SK-N-MC (cell line): ENCODE results near the gene MIEF2.

Source experiments
- DNase-seq: peaks from one replicate; pipeline ENCODE4 v3.0.0-alpha.2; 2011; ENCODE audit warnings: low read depth, low spot score
- H3K27ac ChIP-seq: fragments of 200-600 bp; sonication (generic); 2 replicates; pipeline ENCODE4 v1.5.1; 2016; ENCODE audit warnings: mixed run types
- H3K36me3 ChIP-seq: fragments of 200-600 bp; sonication (generic); 2 replicates; pipeline ENCODE4 v1.6.1; 2017; ENCODE audit warnings: antibody characterized with exemption, low read length, mixed read lengths; ENCODE audit not compliant: insufficient read depth
- H3K4me3 ChIP-seq: fragments of 200-600 bp; sonication (generic); 2 replicates; pipeline ENCODE4 v1.5.1; 2016
- H3K9ac ChIP-seq: fragments of 200-600 bp; sonication (generic); 2 replicates; pipeline ENCODE4 v1.8.0; 2017; ENCODE audit warnings: mixed run types, mixed read lengths; ENCODE audit not compliant: insufficient read length
- H3K9me3 ChIP-seq: fragments of 200-600 bp; sonication (generic); 2 replicates; pipeline ENCODE4 v1.6.1; 2017; ENCODE audit warnings: low read depth, mild to moderate bottlenecking, antibody characterized with exemption, low read length, moderate library complexity, mixed read lengths
- EZH2 ChIP-seq: fragments of 200-600 bp; sonication (generic); IDR thresholded peaks from one replicate; pipeline ENCODE4 v1.6.1; 2017; ENCODE audit warnings: antibody characterized with exemption
- FOXP2 ChIP-seq: optimal IDR thresholded peaks from 2 replicates; pipeline ENCODE3; 2011; ENCODE audit warnings: mild to moderate bottlenecking, moderate library complexity; ENCODE audit not compliant: insufficient read depth; ENCODE audit errors: extremely low read length, control extremely low read depth
- POLR2AphosphoS5 ChIP-seq: IDR thresholded peaks from 2 replicates; pipeline ENCODE4 v1.6.1; 2012; ENCODE audit warnings: mild to moderate bottlenecking, low read depth, low read length, borderline replicate concordance

MIEF2 gene

DNA sequence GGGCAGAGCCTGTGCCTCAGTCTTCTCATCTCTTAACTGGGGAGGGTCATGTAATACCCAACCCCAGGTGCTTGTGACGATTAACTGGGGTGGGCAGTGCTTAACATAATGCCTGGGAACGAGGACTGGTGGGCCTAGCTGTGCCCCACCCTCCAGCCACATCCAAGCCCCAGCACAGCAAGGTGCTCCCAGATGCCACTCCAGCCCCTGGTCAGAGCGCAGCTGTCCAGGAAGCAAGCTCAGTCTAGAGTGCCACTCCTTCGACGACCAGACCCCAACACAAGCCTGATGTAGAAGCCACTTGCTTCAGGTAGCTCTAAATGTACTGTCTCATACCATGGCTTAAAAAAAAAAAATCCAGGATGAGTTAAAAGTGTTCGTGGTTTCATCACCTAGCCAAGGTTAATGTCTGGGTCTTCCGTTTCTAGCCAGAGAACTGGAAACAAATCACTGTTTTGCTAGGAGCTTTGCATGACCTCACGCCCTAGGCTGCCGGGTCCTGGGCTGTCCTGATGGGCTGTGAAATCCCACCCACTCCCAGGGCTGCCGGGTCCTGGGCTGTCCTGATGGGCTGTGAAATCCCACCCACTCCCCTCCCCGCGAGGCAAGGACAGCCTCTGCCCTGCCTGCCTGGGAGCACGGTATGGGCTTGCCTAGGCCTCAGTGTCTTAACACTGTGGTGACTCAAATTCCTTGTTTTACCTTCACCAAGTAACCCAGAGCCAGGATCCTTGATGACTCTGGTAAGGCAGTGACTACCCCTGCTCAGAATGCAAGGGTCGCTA lies 7.7 kb downstream of the MIEF2 start:
- no peak overlapping the region for H3K4me3 ChIP-seq
- no peak for DNase-seq
- peaks cover 2% of the 10 kb centered on the region; the same call in 1 of the 2 replicates for H3K36me3 ChIP-seq
- H3K9me3 ChIP-seq, result no peaks in the 10 kb centered on the region
- TF ChIP-seq EZH2, result no peak
- TF ChIP-seq POLR2AphosphoS5, result no peak
- no peak for TF ChIP-seq FOXP2
- H3K27ac ChIP-seq, result no peak overlapping the region
- H3K9ac ChIP-seq, result peak overlapping the region; percentile 32

- Histone ChIP-seq H3K4me3 (no peak overlapping the region), H3K9me3 (no peaks in the 10 kb centered on the region), H3K27ac (no peak overlapping the region), H3K36me3 (peaks cover 13% of the 10 kb centered on the region; the same call in 1 of the 2 replicates), H3K9ac (no peak overlapping the region)
- TF ChIP-seq POLR2AphosphoS5, result no peak
- TF ChIP-seq EZH2, result no peak
- TF ChIP-seq FOXP2, result no peak
- DNase-seq, result no peak
Measured at GRCh38 chr17:18270046-18270931, 9.8 kb downstream of the MIEF2 start.

DNA sequence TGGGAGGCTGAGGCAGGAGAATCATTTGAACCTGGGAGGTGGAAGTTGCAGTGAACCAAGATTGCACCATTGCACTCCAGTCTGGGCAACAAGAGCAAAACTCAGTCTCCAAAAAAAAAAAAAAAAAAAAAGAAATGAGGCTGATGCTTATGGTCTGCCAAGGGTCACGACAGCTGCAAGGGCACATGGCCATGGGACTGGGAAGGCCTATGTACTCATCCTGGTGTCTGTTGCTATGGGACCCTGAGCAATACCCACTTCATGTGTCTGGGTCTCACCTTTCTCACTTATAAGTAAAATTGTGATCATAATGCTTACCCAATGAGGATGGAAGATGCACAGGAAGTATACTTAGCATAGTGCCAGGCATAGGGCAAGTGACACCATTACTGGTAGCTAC lies 16.6 kb downstream of the MIEF2 start:
- Histone ChIP-seq H3K36me3 (peaks cover 61% of the 10 kb centered on the region), H3K9ac (no peak overlapping the region), H3K27ac (no peak overlapping the region), H3K9me3 (no peaks in the 10 kb centered on the region), H3K4me3 (no peak overlapping the region)
- DNase-seq, result no peak
- TF ChIP-seq POLR2AphosphoS5, result no peak
- TF ChIP-seq FOXP2, result no peak
- no peak for TF ChIP-seq EZH2

GRCh38 chr17:18278867-18279266 lies 18.4 kb downstream of the MIEF2 start:
- H3K36me3 ChIP-seq, result peaks cover 72% of the 10 kb centered on the region
- no peak overlapping the region for H3K27ac ChIP-seq
- no peak overlapping the region for H3K9ac ChIP-seq
- H3K4me3 ChIP-seq, result no peak overlapping the region
- TF ChIP-seq FOXP2 (no peak), EZH2 (no peak), POLR2AphosphoS5 (no peak)
- H3K9me3 ChIP-seq, result no peaks in the 10 kb centered on the region
- no peak for DNase-seq

- Histone ChIP-seq H3K27ac (no peak overlapping the region), H3K36me3 (peaks cover 74% of the 10 kb centered on the region), H3K9me3 (no peaks in the 10 kb centered on the region), H3K9ac (no peak overlapping the region), H3K4me3 (no peak overlapping the region)
- DNase-seq, result no peak
- TF ChIP-seq EZH2 (no peak), POLR2AphosphoS5 (no peak), FOXP2 (no peak)
Measured at GRCh38 chr17:18280249-18280648, 19.8 kb downstream of the MIEF2 start.

DNA sequence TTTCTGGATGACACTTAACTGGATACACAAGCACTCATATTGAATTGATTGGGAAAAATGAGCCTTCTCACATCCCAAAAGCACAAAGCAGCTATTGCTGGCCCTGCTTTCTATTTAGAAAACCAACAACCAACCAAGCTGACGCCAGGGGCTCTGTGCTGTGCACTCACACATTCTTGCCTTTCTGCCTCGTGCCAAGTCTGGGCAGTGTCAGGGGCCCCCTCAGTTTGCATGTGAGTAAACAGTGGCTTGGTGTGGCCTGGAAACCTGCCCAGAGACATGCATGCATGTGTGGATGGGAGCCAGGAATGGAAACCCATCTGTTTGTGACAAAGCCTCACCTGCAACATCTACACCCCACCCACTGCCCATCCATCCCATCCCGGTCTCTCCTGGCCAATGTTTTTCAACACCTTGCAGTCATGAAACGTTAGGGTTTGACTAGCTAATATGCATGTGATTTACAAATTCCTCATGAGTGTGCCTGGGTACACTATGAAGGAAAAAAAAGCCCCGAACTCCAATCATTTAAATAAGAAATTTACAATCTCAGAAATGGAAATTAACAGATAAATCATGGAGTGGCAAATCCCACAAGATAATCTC lies 20.4 kb downstream of the MIEF2 start:
- Histone ChIP-seq H3K36me3 (peaks cover 81% of the 10 kb centered on the region), H3K9ac (no peak overlapping the region), H3K27ac (no peak overlapping the region), H3K4me3 (no peak overlapping the region), H3K9me3 (no peaks in the 10 kb centered on the region)
- TF ChIP-seq EZH2 (no peak), POLR2AphosphoS5 (no peak), FOXP2 (no peak)
- DNase-seq, result no peak

DNA sequence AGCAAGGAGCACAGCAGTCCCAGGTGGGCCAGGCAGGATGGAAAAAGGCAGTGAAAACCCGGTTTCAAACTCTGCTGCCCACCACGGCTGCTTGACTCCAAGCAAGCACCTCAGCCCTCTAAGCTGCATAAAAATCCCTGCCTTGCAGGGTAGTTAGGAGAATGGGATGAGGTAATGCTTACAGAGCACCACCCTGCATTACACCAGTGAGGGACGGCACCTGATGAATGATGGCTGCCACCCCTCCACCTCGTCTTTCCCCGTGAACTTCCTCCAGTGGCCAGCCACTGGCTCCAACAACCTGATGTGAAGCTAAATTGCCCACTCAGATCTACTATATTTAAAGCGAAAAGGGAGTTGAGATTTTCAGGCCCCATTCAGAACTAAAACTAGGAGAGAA lies 21.3 kb downstream of the MIEF2 start:
- TF ChIP-seq FOXP2 (no peak), POLR2AphosphoS5 (no peak), EZH2 (no peak)
- H3K4me3 ChIP-seq, result no peak overlapping the region
- no peak overlapping the region for H3K27ac ChIP-seq
- no peak overlapping the region for H3K9ac ChIP-seq
- no peaks in the 10 kb centered on the region for H3K9me3 ChIP-seq
- DNase-seq, result no peak
- peaks cover 77% of the 10 kb centered on the region for H3K36me3 ChIP-seq

DNA sequence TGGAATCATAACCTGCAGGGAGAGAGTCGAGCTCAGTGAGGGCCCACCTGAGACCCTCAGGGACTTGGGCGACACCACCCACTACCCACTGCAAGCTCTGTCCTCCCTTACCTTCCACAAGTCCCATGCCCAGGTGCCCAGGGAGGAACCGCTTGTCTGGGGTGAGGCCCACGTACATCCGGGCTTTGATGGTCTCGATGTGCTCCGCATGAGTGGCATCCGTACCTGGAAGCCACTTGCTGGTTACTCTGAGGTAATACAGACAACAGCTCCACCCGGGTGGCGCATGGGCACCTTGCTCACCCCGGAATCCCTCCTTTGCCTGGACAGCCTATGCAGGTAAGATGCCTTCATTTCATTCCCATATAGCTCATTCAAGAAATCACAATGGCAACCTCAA lies 24.8 kb downstream of the MIEF2 start:
- DNase-seq, result no peak
- Histone ChIP-seq H3K4me3 (no peak overlapping the region), H3K9me3 (no peaks in the 10 kb centered on the region), H3K36me3 (peaks cover 83% of the 10 kb centered on the region), H3K27ac (no peak overlapping the region), H3K9ac (no peak overlapping the region)
- TF ChIP-seq EZH2, result no peak
- TF ChIP-seq FOXP2, result no peak
- TF ChIP-seq POLR2AphosphoS5, result no peak
